Thoracic aorta (tissue), 2 donors: ENCODE measurements around the gene ADCY10. TPM values are rescaled to one million over a fixed set of nuclear protein-coding genes. Genes with fewer than 3 reads are reported as not detected.

Experiments
- ATAC-seq: fragments of 150-250 bp; one replicate; pipeline ENCODE4 v1.8.0; 2017; ENCODE audit warnings: low read depth; ENCODE audit not compliant: insufficient number of reproducible peaks, low FRiP score
- DNase-seq: peaks from one replicate; pipeline ENCODE4 v3.0.0-alpha.2; 2020; ENCODE audit warnings: low spot score
- H3K27ac ChIP-seq, 2 donors: fragments of 200-600 bp; sonication (generic); 1 replicate in 1 of 2; 2 replicates in 1 of 2; pipeline ENCODE4 v1.5.1; 2016; ENCODE audit warnings: mild to moderate bottlenecking in 2 of 2, moderate library complexity in 2 of 2
- H3K27me3 ChIP-seq: fragments of 200-600 bp; sonication (generic); replicated peaks from 2 replicates; pipeline ENCODE4 v1.6.0; 2016; ENCODE audit warnings: mild to moderate bottlenecking; ENCODE audit not compliant: insufficient read depth
- H3K36me3 ChIP-seq: fragments of 200-600 bp; sonication (generic); one replicate; pipeline ENCODE4 v1.5.1; 2016
- H3K4me1 ChIP-seq, 2 donors: fragments of 200-600 bp; sonication (generic); 1 replicate in 1 of 2; 2 replicates in 1 of 2; pipeline versions ENCODE4 v1.5.1 to v1.6.0; 2016; ENCODE audit warnings: low read depth in 2 of 2, mild to moderate bottlenecking in 1 of 2; ENCODE audit not compliant: control insufficient read depth in 1 of 2
- H3K4me3 ChIP-seq: fragments of 200-600 bp; sonication (generic); 2 replicates; pipeline ENCODE4 v1.5.1; 2016; ENCODE audit warnings: mild to moderate bottlenecking
- H3K9me3 ChIP-seq: fragments of 200-600 bp; sonication (generic); 2 replicates; pipeline ENCODE4 v1.5.1; 2016
- total RNA-seq, 2 donors: library from RNA; depleted of rRNA; stranded (reverse); fragments of >200 nt; gene quantifications; one replicate each; pipeline versions ENCODE4 v1.1.0 to v1.2.3, GENCODE V29; 2016
- TF ChIP-seq, protein P1 (sequence below): fragments of 200-600 bp; sonication (generic); IDR thresholded peaks from one replicate; pipeline ENCODE4 v1.5.1; 2019; ENCODE audit warnings: antibody characterized with exemption

Gene ADCY10
- total RNA-seq, 2 donors from 2014 or later, result 0.54 TPM; not detected in 1

DNA sequence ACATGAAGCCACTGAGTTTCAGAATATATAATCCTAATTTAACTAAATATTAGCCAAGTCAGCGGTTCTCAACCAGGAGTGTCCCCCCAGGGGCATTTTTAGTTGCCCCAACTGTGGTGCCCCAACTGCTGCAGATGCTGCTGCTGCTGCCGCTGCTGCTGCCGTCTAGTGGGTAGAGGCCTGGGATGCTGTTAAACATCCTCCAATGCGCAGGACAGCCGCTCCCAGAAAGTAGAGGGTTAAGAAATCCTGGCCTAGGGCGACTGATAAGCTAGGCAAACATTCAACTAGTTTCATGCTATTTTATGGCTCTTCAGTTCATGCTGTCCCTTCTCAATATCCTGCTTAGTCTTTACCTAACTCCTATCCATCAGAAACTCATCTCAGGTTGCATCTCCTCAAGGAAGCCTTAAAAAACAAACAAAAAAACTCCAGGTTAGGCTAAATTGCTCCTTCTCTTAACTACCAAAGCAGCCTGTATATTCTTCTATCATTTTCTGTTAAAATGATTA is 12.6 kb upstream of the ADCY10 start:
- no peak overlapping the region for H3K4me3 ChIP-seq
- peaks cover 23 to 25% of the 10 kb centered on the region in 2 donors for H3K4me1 ChIP-seq
- H3K27me3 ChIP-seq, result no peaks in the 10 kb centered on the region
- no peak for DNase-seq
- TF ChIP-seq, protein P1, sequence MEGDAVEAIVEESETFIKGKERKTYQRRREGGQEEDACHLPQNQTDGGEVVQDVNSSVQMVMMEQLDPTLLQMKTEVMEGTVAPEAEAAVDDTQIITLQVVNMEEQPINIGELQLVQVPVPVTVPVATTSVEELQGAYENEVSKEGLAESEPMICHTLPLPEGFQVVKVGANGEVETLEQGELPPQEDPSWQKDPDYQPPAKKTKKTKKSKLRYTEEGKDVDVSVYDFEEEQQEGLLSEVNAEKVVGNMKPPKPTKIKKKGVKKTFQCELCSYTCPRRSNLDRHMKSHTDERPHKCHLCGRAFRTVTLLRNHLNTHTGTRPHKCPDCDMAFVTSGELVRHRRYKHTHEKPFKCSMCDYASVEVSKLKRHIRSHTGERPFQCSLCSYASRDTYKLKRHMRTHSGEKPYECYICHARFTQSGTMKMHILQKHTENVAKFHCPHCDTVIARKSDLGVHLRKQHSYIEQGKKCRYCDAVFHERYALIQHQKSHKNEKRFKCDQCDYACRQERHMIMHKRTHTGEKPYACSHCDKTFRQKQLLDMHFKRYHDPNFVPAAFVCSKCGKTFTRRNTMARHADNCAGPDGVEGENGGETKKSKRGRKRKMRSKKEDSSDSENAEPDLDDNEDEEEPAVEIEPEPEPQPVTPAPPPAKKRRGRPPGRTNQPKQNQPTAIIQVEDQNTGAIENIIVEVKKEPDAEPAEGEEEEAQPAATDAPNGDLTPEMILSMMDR, result no peak
- H3K9me3 ChIP-seq, result no peaks in the 10 kb centered on the region
- no peak for ATAC-seq
- H3K36me3 ChIP-seq, result no peaks in the 10 kb centered on the region
- H3K27ac ChIP-seq, result no peak overlapping the region

DNA sequence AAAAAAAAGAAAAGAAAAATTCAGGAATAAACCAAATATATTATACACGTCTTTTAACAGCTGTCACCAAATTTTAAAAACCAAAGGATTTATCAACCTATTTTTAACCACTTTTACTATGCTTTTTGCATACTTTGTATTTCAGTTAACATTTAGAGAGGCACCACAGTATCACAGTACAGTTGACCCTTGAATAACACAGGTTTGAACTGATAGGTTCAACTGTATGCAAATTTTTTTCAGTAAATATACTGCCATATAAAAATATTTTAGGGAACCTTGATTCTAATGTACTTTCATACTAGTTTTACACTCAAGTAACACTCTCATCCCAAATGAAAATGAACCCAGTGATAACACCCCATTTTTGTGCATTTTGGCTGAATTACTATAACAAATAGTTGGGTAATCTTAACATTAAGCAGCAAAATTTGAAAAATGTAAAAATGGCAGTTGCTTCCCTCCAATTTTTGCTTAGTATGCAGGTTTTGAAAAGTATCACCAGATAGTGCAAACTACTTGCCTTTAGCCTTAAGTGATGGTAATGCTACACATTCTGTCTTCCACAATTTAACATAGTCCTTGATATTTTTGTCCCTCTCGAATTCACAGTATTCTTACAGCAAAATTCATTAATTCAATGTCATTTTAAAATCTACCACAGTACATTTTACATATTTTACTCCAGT is 10.8 kb upstream of the ADCY10 start:
- Histone ChIP-seq H3K27me3 (no peaks in the 10 kb centered on the region), H3K27ac (no peak overlapping the region), H3K4me3 (no peak overlapping the region), H3K36me3 (no peaks in the 10 kb centered on the region), H3K9me3 (no peaks in the 10 kb centered on the region), H3K4me1 (peaks cover 12 to 20% of the 10 kb centered on the region in 2 donors)
- DNase-seq (no peak), ATAC-seq (no peak)
- TF ChIP-seq, protein P1, result no peak

DNA sequence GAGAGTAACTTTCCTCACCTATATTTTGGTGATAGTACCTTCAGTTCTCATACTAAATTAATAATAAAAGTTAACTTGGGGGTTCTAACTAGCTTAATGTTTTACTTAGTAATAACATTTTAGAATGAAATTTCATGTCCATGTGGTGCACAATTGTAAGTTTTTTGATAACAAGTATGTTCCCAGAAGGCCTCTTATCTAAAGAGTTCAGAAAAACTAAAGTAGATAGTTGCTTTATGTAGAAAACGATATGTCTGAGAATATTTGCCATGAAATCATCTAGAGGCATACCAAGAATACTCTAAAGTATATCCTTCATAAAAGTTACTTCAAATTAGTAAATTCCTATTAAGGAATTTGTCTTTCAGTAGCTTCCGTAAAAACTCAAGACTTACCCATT is 10.2 kb upstream of the ADCY10 start:
- Histone ChIP-seq H3K4me1 (peaks cover 11 to 19% of the 10 kb centered on the region in 2 donors), H3K27me3 (no peaks in the 10 kb centered on the region), H3K36me3 (no peaks in the 10 kb centered on the region), H3K27ac (no peak overlapping the region), H3K9me3 (no peaks in the 10 kb centered on the region), H3K4me3 (no peak overlapping the region)
- no peak for ATAC-seq
- DNase-seq, result no peak
- TF ChIP-seq, protein P1, result no peak

DNA sequence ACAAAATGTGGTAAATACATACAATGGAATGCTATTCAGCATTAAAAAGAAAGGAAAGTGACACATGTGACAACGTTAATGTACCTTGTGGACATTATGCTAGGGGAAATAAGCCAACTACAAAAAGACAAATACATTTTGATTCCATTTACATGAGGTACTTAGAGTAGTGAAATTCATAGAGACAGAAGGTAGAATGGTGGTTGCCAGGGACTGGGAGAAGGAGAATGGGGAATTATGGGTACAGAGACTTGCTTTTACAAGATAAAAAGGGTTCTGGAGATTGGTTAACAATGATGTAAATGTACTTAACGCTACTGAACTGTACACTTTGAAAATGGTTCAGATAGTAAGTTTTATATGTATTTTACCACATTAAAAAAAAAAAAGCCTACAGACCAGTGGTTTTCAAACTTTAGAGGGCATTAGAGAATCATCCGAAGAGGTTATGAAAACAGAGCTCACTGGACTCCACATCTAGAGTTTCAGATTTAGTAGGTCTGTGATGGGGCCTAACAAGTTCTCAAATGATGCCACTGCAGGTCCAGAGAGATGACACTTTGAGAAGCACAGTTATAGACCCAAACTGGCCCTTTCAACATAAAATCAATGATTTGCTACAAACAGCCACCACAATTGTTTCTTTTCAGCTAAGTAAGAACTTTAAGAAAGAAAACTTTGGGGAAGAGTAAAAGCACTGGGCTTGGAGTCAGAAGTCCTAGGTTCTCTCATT is 9.6 kb upstream of the ADCY10 start:
- peaks cover 11 to 19% of the 10 kb centered on the region in 2 donors for H3K4me1 ChIP-seq
- DNase-seq (no peak), ATAC-seq (no peak)
- H3K36me3 ChIP-seq, result no peaks in the 10 kb centered on the region
- H3K9me3 ChIP-seq, result no peaks in the 10 kb centered on the region
- no peaks in the 10 kb centered on the region for H3K27me3 ChIP-seq
- TF ChIP-seq, protein P1, result no peak
- no peak overlapping the region for H3K4me3 ChIP-seq
- H3K27ac ChIP-seq, result no peak overlapping the region

DNA sequence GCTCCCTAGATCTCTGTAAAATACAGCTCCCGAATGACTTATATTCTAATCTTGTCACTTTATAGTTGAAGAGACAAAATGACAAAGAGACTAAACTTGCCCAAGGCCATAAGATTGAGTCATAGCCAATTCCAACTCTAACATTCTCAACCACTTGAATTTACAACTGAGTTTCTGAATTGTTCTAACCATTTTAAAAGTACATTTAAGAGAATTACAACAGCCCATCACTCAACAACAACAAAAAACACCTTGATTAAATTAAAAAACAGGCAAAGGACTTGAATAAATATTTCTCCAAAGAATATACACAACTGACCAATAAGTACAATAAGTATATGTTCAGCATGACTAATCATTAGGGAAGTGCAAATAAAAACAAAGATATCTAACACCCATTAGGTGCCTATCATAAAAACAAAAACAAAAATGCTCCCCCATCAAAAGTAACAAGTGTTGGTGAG is 8.7 kb upstream of the ADCY10 start:
- Histone ChIP-seq H3K4me1 (peaks cover 11 to 19% of the 10 kb centered on the region in 2 donors), H3K27ac (no peak overlapping the region), H3K4me3 (no peak overlapping the region), H3K9me3 (no peaks in the 10 kb centered on the region), H3K27me3 (no peaks in the 10 kb centered on the region), H3K36me3 (no peaks in the 10 kb centered on the region)
- TF ChIP-seq, protein P1, result no peak
- DNase-seq (no peak), ATAC-seq (no peak)
